ENCODE data around the gene MINDY2. TPM values are rescaled to one million over a fixed set of nuclear protein-coding genes. Genes with fewer than 3 reads are reported as not detected.
A peak's percentile ranks its signal among the peaks of the same experiment; 100 is the strongest.

Gene MINDY2
- total and polyA plus RNA-seq, 9 of the 15 experiments (the other 6 are each of a cell fraction or from before 2014, with no cell fraction given), result 2.4 to 15.3 (median 7.2) TPM

DNA sequence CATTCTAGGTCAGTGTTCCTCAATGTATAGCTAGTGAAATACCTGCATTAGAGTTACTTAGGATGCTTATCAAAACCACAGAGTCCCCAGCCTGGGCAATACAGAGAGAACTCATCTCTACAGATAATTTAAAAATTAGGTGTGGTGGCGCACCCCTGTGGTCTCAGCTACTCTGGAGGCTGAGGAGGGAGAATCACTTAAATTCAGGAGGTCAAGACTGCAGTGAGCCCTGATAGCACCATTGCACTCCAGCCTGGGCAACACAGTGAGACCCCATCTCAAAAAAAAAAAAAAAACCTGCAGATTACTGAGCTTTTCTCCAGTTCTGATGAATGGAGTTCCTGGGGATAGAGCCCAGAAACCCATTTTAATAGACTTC is 10.1 kb upstream of the MINDY2 start:
- ATAC-seq (no peak), DNase-seq (ENCODE audit: extremely low read depth in 1 of 4, low spot score in 3 of 4) (no peak), FAIRE-seq (no peak)
- 0 out of 4 replicates have a peak, but pooled peaks of 1 of the 2 experiments have one; percentile 10 for TF ChIP-seq RAD21 (CRISPR knock-in tag; conservative IDR thresholded peaks at IDR 0.05 in 1 of 2, IDR thresholded peaks at IDR 0.05 in 1 of 2)
- no peak for TF ChIP-seq ZKSCAN3 (CRISPR knock-in tag; IDR thresholded peaks at IDR 0.05)
- TF ChIP-seq, protein P1, sequence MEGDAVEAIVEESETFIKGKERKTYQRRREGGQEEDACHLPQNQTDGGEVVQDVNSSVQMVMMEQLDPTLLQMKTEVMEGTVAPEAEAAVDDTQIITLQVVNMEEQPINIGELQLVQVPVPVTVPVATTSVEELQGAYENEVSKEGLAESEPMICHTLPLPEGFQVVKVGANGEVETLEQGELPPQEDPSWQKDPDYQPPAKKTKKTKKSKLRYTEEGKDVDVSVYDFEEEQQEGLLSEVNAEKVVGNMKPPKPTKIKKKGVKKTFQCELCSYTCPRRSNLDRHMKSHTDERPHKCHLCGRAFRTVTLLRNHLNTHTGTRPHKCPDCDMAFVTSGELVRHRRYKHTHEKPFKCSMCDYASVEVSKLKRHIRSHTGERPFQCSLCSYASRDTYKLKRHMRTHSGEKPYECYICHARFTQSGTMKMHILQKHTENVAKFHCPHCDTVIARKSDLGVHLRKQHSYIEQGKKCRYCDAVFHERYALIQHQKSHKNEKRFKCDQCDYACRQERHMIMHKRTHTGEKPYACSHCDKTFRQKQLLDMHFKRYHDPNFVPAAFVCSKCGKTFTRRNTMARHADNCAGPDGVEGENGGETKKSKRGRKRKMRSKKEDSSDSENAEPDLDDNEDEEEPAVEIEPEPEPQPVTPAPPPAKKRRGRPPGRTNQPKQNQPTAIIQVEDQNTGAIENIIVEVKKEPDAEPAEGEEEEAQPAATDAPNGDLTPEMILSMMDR (IDR thresholded peaks at IDR 0.05 in 2 of 3, conservative IDR thresholded peaks at IDR 0.05 in 1 of 3; ENCODE audit: insufficient read depth in 2 of 3, low read depth in 1 of 3, low read length in 3 of 3), result peak in 1 of 3 experiments; percentile 24; a peak in 1 of 6 replicates
- peak; percentile 84; the same call in 1 of the 2 replicates for TF ChIP-seq ZNF121 (CRISPR knock-in tag; conservative IDR thresholded peaks at IDR 0.05)
- TF ChIP-seq ZBTB17 (CRISPR knock-in tag; IDR thresholded peaks at IDR 0.05), result no peak
- peak; percentile 33 for TF ChIP-seq RBM25 (IDR thresholded peaks at IDR 0.05; ENCODE audit: low read depth, low read length, severe bottlenecking)
- intact Hi-C loops (cut with micrococcal nuclease), result no loop called here
- in situ Hi-C loops (cut with MboI), result no loop called here
- Histone ChIP-seq H3K79me2 (ENCODE audit: control insufficient read depth, insufficient read depth, low read length) (no peaks in the 10 kb centered on the region), H3K9me3 (replicated peaks; ENCODE audit: control insufficient read depth, insufficient read depth, low read depth, low read length) (peaks cover 2% of the 10 kb centered on the region), H3K36me3 (ENCODE audit: control insufficient read depth, insufficient read depth, low read length) (no peaks in the 10 kb centered on the region), H3K4me1 (replicated peaks in 1 of 2; ENCODE audit: control insufficient read depth in 2 of 2, insufficient read depth in 2 of 2, low read length in 2 of 2) (no peaks in the 10 kb centered on the region), H3K9me1 (ENCODE audit: control insufficient read depth, insufficient read depth, low read length) (no peaks in the 10 kb centered on the region), H3K4me3 (no peak overlapping the region), H3K4me2 (ENCODE audit: insufficient read depth, low read length) (no peak overlapping the region), H4K20me1 (replicated peaks; ENCODE audit: control insufficient read depth, insufficient read depth, low read length) (no peaks in the 10 kb centered on the region), H2AFZ (ENCODE audit: low read depth, low read length) (no peak overlapping the region), H3K27me3 (ENCODE audit: control insufficient read depth in 2 of 2, insufficient read depth in 2 of 2, low read length in 2 of 2) (no peaks in the 10 kb centered on the region), H3K27ac (ENCODE audit: extremely low read depth, low read depth, low read length) (no peak overlapping the region), H3K9ac (ENCODE audit: insufficient read depth in 1 of 2, low read depth in 2 of 2, low read length in 2 of 2) (no peak overlapping the region)
- POLR2A ChIA-PET, result interaction anchor here (1.9 kb wide), 1 partner anchor 10 kb away, joined by 5 read pairs; the partner anchor contains the start of gene MINDY2
- 67% methylated on average over 1 of the region's 1 CpG for WGBS (ENCODE audit: insufficient coverage, low coverage, missing lambda C conversion rate)
- CTCF ChIA-PET (ENCODE audit: low intra/inter-chr PET ratio), result interaction anchor here (1.1 kb wide), 1 partner anchor 533 kb away, joined by 3 read pairs; no protein-coding TSS in a partner anchor
- no TSS peak for BruUV-seq (replicated peaks)

Measured in K562 (cell line).